GM12801 (cell line): ENCODE measurements around the gene IL3.

Experiments used
- CTCF ChIP-seq: IDR thresholded peaks from one replicate; pipeline ENCODE4 v1.5.1; 2011; ENCODE audit warnings: control low read depth; ENCODE audit not compliant: insufficient read length; ENCODE audit errors: extremely low read depth

Gene IL3

DNA sequence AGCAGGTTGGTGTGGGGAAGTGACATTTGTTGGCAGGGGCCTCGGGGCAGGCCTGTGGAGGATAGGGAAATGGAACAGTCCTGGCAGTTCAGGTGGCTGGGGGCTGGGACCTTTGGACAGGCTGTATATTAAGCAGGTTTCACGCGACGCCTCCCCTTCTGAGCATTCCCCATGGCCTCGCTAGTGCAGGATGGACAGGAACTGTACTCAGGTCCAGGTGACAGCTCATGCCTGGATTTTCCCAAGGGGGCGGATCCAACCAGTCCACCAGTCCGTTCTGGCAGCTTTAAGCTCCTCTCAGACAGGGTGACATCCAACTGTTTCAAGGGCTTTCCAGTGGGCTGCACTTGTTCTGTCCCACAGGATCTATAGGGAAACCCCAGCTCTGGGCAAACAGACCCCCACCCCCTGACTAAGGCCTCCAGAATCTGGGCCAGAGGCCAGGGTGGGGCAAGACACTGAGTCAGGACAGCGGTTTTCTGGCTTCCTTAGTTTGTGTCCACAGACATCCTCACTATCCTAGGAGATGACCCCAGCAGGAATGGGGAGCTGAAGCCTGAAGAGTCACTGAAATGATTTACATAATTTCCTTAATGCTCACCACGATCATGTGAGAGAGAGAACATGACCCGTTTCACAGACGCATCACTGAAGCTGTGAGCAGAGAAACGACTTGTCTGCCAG is 34.1 kb downstream of the IL3 start:
- TF ChIP-seq CTCF: no peak

DNA sequence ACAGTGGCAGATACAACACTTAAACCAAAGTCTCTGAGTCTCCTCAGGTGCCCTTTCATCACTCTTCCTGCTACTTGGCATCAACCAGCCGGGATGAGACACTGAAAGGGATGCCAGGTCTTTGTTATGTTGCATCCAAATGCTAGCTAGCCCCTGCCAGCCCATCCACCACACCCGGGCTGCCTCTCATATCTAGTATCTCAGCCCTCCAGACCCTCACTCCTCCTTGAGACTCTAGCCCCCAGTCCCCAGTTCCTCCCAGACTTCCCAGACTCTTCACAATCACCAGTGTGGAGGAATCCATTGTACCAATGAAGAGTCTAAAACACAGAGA is 34.6 kb downstream of the IL3 start:
- TF ChIP-seq CTCF: no peak

DNA sequence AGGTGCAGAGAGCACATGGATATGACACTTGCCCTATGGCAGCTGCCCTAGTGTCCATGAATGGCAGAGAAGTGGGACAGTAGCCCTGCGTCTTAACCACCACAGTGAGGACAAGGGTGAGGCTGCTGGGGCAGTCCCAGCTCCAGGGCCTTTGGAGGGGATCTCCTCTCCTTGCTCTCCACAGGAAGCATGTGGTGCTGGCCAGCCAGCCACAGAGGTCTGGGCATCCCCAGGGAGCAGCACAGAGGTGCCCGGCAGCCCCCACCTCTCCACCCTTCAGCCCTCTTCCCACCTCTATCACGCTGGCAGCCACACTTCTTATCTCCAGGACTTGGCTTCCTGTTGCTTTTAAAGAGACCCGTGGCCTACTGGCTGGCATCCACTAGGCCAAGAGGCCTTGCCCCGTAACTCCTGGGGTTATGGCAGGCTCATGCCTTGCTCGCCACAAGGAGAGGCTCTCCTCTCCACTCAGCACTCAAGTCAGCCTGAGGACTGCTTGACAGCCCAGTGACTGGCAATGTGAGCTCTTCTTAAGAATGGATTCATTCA is 35.0 kb downstream of the IL3 start:
- no peak for TF ChIP-seq CTCF

DNA sequence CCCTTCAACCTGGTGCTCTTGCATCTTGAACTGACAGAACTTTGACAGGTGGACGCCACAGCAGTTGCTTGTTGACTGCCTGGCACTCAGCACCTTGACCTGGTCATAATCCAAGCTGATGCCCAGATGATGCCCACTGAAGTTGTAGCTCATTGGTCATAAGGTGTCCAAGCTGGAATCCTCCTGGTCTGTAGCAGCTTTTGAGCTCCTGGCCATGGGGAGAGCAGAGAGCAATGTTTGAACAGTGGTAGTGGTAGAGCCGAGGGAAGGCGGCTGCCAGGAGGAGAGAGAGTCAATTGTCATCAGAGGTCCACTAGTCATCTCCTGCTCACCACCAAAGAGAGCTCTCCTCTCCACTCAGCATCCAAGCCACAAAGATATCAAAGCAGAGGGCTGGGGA is 36.4 kb downstream of the IL3 start:
- TF ChIP-seq CTCF: no peak

- TF ChIP-seq CTCF: no peak
Observed at GRCh38 chr5:132098151-132098594, 37.7 kb downstream of the IL3 start.

- no peak for TF ChIP-seq CTCF
Observed at GRCh38 chr5:132098621-132099020, 38.2 kb downstream of the IL3 start.

GRCh38 chr5:132099076-132099748 is 38.8 kb downstream of the IL3 start:
- TF ChIP-seq CTCF: no peak
